ENCODE data around the gene SLC16A12.

DNA sequence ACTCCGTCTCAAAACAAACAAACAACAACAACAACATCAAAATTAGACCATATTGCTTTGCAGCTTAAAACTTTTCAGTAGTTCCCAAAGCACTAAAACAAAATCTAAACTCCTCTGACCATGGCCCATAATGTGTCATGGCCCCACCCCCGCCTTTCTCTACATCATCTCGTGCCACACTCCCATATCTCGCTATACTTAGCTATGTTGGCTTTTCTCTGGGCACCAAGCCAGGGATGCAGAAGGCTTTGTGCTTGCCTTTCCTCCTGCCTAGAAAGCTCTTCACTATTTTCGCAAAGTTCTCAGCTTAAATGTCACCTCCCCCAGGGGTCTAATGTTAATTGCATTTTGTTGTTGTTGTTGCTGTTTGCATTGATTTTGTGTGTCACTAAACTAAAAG, 15.1 kb upstream of the SLC16A12 start:
- TF ChIP-seq, protein P1, sequence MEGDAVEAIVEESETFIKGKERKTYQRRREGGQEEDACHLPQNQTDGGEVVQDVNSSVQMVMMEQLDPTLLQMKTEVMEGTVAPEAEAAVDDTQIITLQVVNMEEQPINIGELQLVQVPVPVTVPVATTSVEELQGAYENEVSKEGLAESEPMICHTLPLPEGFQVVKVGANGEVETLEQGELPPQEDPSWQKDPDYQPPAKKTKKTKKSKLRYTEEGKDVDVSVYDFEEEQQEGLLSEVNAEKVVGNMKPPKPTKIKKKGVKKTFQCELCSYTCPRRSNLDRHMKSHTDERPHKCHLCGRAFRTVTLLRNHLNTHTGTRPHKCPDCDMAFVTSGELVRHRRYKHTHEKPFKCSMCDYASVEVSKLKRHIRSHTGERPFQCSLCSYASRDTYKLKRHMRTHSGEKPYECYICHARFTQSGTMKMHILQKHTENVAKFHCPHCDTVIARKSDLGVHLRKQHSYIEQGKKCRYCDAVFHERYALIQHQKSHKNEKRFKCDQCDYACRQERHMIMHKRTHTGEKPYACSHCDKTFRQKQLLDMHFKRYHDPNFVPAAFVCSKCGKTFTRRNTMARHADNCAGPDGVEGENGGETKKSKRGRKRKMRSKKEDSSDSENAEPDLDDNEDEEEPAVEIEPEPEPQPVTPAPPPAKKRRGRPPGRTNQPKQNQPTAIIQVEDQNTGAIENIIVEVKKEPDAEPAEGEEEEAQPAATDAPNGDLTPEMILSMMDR (IDR thresholded peaks at IDR 0.05), result no peak
- TF ChIP-seq POLR2A (IDR thresholded peaks at IDR 0.05), result no peak
